ENCODE measurements around the gene CLN6. TPM values are rescaled to one million over a fixed set of nuclear protein-coding genes. Genes with fewer than 3 reads are reported as not detected.

CLN6 gene
- total RNA-seq, 2 experiments from 2014 or later: 8.0 to 8.1 TPM

DNA sequence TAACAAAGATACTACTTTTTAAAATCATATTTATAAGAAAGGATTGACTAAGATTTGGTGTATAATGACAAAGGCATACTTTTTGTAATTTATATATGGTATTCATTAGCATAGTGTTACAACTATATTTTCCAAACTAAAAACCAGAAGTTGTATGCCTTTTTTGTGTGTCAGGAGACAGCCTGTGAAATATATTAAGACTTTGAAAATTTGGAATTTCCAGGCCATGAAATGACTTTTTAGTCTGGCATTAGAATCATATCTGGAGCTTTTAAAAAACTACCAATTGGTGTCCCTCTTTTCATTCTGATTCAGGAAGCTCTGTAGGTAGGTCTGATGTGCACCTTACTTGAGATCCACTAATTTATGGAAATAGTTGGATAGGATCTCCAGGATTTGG is 66.3 kb downstream of the CLN6 start:
- Histone ChIP-seq H3K4me3 (ENCODE audit: low read length) (no peak overlapping the region), H3K36me3 (ENCODE audit: insufficient read depth, low read length) (peaks cover 49% of the 10 kb centered on the region), H3K9me3 (ENCODE audit: control insufficient read depth in 1 of 2, insufficient read depth in 1 of 2, low read length in 2 of 2) (no peaks in the 10 kb centered on the region), H3K27me3 (ENCODE audit: control insufficient read depth in 1 of 2, insufficient read depth in 2 of 2, low read length in 2 of 2) (no peaks in the 10 kb centered on the region), H3K27ac (ENCODE audit: low read depth in 1 of 2, low read length in 2 of 2) (no peak overlapping the region), H3K4me1 (ENCODE audit: insufficient read depth, low read length) (no peaks in the 10 kb centered on the region)
- Mint-ChIP-seq H3K27me3 (no peaks in the 10 kb centered on the region), H3K36me3 (ENCODE audit: low read depth) (peaks cover 67% of the 10 kb centered on the region), H3K4me1 (ENCODE audit: low read depth) (peaks cover 7% of the 10 kb centered on the region), H3K4me3 (no peak overlapping the region), H3K27ac (peak overlapping the region; percentile 8), H3K9me3 (peaks cover 2% of the 10 kb centered on the region)
- TF ChIP-seq, protein P1, sequence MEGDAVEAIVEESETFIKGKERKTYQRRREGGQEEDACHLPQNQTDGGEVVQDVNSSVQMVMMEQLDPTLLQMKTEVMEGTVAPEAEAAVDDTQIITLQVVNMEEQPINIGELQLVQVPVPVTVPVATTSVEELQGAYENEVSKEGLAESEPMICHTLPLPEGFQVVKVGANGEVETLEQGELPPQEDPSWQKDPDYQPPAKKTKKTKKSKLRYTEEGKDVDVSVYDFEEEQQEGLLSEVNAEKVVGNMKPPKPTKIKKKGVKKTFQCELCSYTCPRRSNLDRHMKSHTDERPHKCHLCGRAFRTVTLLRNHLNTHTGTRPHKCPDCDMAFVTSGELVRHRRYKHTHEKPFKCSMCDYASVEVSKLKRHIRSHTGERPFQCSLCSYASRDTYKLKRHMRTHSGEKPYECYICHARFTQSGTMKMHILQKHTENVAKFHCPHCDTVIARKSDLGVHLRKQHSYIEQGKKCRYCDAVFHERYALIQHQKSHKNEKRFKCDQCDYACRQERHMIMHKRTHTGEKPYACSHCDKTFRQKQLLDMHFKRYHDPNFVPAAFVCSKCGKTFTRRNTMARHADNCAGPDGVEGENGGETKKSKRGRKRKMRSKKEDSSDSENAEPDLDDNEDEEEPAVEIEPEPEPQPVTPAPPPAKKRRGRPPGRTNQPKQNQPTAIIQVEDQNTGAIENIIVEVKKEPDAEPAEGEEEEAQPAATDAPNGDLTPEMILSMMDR (IDR thresholded peaks at IDR 0.05): no peak
- ATAC-seq (ENCODE audit: poor library complexity) (no peak), DNase-seq (no peak)
- CTCF ChIA-PET: interaction anchor here (0.7 kb wide), 1 partner anchor 23 kb away, joined by 3 read pairs; no protein-coding TSS in a partner anchor
- POLR2A ChIA-PET: no interaction called here
- intact Hi-C loops (cut with DNase I, micrococcal nuclease): no loop called here

DNA sequence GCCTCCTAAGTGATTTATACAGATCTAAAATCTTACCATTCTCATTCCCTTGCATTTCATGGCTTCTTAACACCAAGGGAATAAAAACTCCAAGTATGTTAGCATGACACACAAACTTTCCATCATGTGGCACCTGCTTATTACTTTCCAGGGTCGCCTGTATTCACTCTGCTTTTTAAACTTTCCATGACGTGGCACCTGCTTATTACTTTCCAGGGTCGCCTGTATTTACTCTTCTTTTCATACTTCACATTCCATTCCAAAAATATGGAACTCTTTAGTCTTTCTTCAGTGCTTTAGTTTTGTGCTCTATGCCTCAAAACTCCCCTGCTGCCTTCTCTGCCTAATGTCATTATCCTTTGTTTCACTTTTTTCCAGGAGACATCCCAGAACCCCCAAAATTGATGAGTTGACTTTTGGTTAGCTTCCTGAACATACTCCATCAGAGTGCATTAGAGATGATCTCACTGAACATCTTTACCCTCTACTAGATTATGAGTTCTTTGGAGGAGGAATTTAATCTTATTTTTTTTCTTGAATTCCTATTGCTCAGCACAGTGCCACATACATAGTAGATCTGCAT is 71.4 kb downstream of the CLN6 start:
- intact Hi-C loops (cut with DNase I, micrococcal nuclease): loop anchor here in 1 of 2 experiments (5.0 kb wide), 1 partner anchor 106 kb away; the partner anchor contains the start of gene PIAS1
- POLR2A ChIA-PET: interaction anchor here (0.6 to 1.0 kb wide), 2 partner anchors 37 to 102 kb away, joined by 3 read pairs; no protein-coding TSS in a partner anchor

DNA sequence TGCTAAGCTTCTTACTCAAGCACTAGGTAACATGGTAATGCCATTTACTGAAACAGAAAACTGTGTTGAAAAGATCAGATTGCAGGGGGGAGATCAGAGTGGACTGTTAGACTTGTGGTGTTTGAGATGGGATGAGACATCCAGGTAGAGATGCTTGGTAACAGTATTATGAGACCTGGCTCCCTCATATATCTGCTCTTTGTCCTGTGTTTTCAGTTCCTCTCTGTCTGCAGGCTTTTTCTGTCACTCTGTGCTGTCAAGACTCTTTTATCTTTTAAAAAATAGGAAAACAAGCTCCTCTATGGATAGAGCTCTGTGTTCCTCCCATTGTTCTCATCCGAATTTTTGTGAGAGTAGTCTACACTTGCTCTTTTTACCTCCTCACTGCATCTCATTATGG is 72.5 kb downstream of the CLN6 start:
- ChIA-PET CTCF (interaction anchor here (2.0 kb wide), 1 partner anchor 27 kb away, joined by 4 read pairs; no protein-coding TSS in a partner anchor), POLR2A (interaction anchor here (0.5 to 0.6 kb wide), 2 partner anchors 38 kb away, joined by 3 read pairs; no protein-coding TSS in a partner anchor)
- peaks cover 4% of the 10 kb centered on the region for H3K4me1 Mint-ChIP-seq (ENCODE audit: low read depth)
- no peaks in the 10 kb centered on the region for H3K27me3 Mint-ChIP-seq
- no peak overlapping the region for H3K4me3 Mint-ChIP-seq
- H3K4me1 ChIP-seq (ENCODE audit: insufficient read depth, low read length): no peaks in the 10 kb centered on the region
- H3K27ac Mint-ChIP-seq: no peak overlapping the region
- H3K9me3 ChIP-seq (ENCODE audit: control insufficient read depth in 1 of 2, insufficient read depth in 1 of 2, low read length in 2 of 2): no peaks in the 10 kb centered on the region
- no peaks in the 10 kb centered on the region for H3K27me3 ChIP-seq (ENCODE audit: control insufficient read depth in 1 of 2, insufficient read depth in 2 of 2, low read length in 2 of 2)
- H3K9me3 Mint-ChIP-seq: peaks cover 2% of the 10 kb centered on the region
- peaks cover 56% of the 10 kb centered on the region for H3K36me3 ChIP-seq (ENCODE audit: insufficient read depth, low read length)
- H3K27ac ChIP-seq (ENCODE audit: low read depth in 1 of 2, low read length in 2 of 2): no peak overlapping the region
- TF ChIP-seq, protein P1 (IDR thresholded peaks at IDR 0.05): no peak
- DNase-seq (no peak), ATAC-seq (ENCODE audit: poor library complexity) (no peak)
- no peak overlapping the region for H3K4me3 ChIP-seq (ENCODE audit: low read length)
- intact Hi-C loops (cut with DNase I, micrococcal nuclease): loop anchor here in 1 of 2 experiments (5.0 kb wide), 1 partner anchor 105 kb away; the partner anchor contains the start of gene PIAS1
- peaks cover 57% of the 10 kb centered on the region for H3K36me3 Mint-ChIP-seq (ENCODE audit: low read depth)

More for the DNA sequence above, 71.4 kb downstream of the CLN6 start:
- Histone ChIP-seq H3K36me3 (ENCODE audit: insufficient read depth, low read length) (peaks cover 58% of the 10 kb centered on the region), H3K27ac (ENCODE audit: low read depth in 1 of 2, low read length in 2 of 2) (no peak overlapping the region), H3K4me1 (ENCODE audit: insufficient read depth, low read length) (no peaks in the 10 kb centered on the region), H3K27me3 (ENCODE audit: control insufficient read depth in 1 of 2, insufficient read depth in 2 of 2, low read length in 2 of 2) (no peaks in the 10 kb centered on the region), H3K9me3 (ENCODE audit: control insufficient read depth in 1 of 2, insufficient read depth in 1 of 2, low read length in 2 of 2) (no peaks in the 10 kb centered on the region), H3K4me3 (ENCODE audit: low read length) (no peak overlapping the region)
- no peak for ATAC-seq (ENCODE audit: poor library complexity)
- CTCF ChIA-PET: interaction anchor here (2.0 kb wide), 1 partner anchor 28 kb away, joined by 4 read pairs; no protein-coding TSS in a partner anchor
- TF ChIP-seq, protein P1 (IDR thresholded peaks at IDR 0.05): no peak
- Mint-ChIP-seq H3K27me3 (no peaks in the 10 kb centered on the region), H3K36me3 (ENCODE audit: low read depth) (peaks cover 55% of the 10 kb centered on the region), H3K9me3 (peaks cover 2% of the 10 kb centered on the region), H3K4me3 (no peak overlapping the region), H3K4me1 (ENCODE audit: low read depth) (peaks cover 4% of the 10 kb centered on the region), H3K27ac (no peak overlapping the region)
- no peak for DNase-seq

Other genes starting within 250 kb of the CLN6 start
- gene PIAS1, start 175.4 kb downstream of the CLN6 start, total RNA-seq: 10 to 100 TPM; 73.1 to 74.8 TPM
- 1 to 10 TPM; 1.5 to 2.0 TPM for gene CALML4, start 24.4 kb downstream of the CLN6 start, total RNA-seq
- gene FEM1B, start 48.0 kb upstream of the CLN6 start, total RNA-seq: 10 to 100 TPM; 83.2 to 94.9 TPM
- under 1 TPM; 0.08 to 0.20 TPM for gene ITGA11, start 202.4 kb upstream of the CLN6 start, total RNA-seq